Activated CD4-positive, alpha-beta T cell treated with anti-CD3 and anti-CD28 coated beads, Interleukin-2, Interleukin-6, amounts not matched to agents 100 ng/mL and 50 ng/mL, durations not matched to agents 16 hours and 8 hours (primary cell): ENCODE data around the gene PSMD14.
"Not testable (repeated sequence)": the region's sequence is repeated elsewhere in the genome, so short reads cannot be mapped to it uniquely, and the experiment has no call there.

ENCODE experiments used
- DNase-seq: peaks from one replicate; pipeline ENCODE4 v3.0.0-alpha.2; 2020

Gene PSMD14

DNA sequence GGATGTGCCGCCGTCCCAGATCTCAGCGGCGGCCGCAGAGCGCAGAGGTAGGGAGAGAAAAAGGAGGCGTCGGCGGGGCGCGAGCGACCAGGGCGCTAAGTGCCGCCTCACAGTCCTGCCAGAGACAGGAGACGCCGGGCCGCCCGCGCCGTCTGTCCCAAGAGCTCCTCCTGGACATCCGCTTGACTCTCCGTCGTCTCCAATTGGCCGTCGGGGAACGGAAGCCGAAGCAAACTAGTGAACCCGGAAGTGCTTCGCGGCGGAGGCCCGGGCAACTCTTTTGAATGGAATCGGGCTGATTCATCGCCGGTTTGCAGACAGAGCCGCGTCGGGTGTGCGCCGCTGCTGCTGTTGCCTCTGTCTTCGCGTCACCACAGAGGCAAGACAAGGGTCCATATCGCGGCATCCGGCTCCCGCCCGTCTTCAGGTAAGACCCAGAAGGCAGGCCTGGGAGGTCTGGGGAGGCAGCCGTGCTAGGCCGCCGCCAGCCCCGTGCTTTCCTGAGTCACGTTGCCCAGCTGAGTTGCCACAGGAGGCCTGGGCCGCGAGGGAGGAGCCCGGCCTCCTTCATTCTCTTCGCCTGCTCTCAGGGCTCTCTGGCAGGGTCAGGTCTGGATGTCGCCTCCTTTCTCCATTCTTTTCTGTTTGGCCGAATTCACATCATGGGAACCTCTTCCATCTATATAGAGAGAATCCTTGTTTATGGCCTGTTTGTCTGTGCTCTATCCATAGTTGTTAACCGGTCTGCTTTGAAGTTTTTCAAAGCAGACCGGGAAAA lies at the start of gene PSMD14:
TSS of gene PSMD14 (plus strand) at position 248 of the 778 bp plus-strand sequence. CDS start 10,401 bp downstream, outside the sequence.
- DNase-seq, result peak; percentile 96

DNA sequence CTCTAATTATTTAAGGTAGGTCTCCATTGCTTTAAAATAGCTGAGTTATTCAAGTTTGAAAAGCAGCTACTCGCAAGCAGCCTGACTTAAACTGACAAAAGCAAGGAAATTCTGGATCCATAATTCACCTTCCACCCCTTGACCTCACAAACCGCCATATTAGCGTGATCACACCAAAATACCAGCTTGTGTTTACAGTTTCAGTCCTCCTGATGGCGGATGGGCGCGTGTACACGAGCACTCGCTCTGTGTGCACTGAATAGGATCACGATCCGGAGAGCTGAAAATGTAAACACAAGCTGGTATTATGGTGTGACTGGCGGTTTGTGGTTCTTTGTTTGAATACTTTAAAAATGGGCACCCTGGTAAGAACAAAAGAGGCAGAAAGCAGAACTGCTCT lies 42.4 kb upstream of the PSMD14 start:
- DNase-seq, result no peak

DNA sequence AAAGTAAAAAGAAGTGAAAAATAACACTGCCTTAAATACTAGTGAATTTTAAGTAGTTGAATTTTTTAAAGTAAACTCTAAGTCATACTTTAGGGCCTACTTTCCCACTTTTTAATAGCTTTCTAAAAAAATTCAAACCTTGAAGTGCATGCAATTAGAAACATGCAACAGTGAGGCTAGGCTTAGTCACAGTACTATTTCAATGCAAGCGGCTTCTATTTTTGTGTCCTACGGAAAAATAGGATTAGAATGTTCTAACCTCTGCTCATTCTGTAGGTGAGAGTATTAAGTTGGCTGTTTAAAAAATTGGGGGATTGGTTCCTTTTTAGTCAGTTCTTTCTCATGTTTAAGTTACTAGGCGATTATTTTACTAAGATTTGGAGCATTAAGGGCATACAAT lies 39.1 kb upstream of the PSMD14 start:
- no peak for DNase-seq

DNA sequence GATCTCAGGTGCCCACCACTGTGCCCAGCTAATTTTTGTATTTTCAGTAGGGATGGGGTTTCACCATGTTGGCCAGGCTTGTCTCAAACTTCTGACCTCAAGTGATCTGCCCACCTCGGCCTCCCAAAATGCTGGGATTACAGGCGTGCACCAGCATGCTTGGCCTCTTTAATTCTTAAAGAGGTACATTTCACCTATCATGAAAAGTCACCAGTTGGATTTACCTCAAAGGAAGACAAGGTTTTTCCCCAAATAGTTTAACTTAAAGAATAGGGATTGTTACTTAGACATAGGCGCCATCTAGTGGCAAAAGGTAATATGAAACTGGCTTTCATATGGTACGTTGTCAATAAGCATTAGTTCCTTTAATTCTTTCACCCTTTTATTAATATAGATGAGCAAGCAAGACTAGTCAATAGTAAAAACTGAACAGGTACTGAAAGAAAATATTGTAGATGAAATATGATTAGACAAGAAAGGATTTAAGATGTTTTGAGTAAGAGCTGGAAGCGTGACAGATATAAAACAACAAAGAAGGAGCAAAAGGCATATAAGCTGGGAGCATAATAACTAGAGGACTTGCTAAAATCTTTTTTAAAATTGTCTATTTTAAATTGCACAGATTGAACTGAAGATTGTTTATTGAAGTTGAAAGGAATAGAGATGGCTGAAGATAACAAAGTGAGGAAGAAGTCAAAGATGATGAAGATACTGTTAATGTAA lies 35.0 kb upstream of the PSMD14 start:
- peak; percentile 71 for DNase-seq

DNA sequence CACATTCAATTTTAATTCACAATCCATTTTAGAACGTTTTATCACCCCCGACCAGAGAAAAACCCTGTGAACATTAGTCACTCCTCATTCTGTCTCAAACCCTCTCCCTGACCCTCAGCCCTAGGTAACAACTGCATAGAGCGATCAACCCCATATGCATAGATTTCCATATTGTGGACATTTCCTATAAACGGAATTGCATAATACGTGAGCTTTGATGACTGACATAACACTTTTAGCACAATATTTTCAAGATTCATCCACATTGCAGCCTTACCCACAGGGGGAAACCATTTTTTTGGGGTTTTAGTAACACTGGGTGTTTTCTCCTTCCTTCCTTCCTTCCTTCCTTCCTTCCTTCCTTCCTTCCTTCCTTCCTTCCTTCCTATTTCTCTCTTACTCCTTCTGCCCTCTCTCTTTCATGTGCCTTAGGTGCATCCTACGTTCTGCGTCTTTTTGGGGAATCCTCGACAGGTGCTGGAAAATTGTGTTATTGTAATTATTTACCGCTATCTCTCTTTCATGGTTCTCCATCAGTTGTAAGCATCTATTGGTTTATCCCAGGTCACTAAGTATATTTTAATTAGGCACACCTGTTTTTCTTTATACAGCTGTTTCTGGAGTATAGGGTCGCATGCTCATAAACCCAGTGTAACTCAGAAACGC lies 29.5 kb upstream of the PSMD14 start:
- DNase-seq, result peak; percentile 19

DNA sequence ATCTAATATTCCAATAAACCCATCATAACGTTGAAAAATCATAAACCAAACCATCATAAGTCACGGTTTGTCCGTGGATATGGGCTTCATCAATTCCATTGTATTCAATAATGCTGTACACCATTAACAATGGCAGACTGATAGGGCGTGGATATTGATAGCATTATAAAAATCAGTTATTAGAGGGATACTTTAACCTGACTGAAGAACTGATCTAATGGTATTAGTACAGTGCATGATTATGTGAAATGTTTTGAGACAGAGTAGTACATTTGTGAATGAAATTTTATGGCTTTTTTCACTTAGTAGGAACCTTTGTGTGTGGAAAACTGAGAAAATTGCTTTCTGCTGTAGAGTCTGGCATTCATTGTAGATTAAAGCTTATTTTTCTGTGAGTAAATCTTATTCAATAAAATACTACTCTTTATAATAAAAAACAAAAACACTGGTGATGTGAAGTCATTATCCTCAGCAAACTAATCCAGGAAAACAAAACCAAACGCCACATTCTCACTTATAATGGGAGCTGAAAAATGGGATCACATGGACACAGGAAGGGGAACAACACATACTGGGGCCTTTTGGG lies 28.9 kb upstream of the PSMD14 start:
- not testable (repeated sequence) for DNase-seq

DNA sequence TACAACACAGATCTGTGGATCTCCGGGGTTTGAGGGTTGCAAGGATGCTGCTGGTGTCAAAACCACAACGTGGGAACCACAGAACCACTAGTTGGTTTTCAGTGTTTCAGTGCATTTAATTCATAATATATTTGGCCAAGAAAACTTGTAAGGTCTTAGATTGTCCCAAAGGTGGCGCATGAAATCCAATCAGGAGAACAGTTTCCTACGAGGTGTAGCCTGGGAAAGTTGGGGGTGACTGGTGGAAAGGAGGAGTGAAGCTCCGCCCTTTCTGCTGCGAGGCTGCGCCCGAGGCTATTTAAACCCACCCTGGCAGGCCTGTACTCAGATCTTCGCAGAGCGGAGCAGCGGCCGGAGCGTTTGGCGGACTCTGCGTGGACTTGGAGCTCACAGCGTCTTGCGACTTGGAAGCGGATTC lies 27.3 kb upstream of the PSMD14 start:
- peak; percentile 44 for DNase-seq

DNA sequence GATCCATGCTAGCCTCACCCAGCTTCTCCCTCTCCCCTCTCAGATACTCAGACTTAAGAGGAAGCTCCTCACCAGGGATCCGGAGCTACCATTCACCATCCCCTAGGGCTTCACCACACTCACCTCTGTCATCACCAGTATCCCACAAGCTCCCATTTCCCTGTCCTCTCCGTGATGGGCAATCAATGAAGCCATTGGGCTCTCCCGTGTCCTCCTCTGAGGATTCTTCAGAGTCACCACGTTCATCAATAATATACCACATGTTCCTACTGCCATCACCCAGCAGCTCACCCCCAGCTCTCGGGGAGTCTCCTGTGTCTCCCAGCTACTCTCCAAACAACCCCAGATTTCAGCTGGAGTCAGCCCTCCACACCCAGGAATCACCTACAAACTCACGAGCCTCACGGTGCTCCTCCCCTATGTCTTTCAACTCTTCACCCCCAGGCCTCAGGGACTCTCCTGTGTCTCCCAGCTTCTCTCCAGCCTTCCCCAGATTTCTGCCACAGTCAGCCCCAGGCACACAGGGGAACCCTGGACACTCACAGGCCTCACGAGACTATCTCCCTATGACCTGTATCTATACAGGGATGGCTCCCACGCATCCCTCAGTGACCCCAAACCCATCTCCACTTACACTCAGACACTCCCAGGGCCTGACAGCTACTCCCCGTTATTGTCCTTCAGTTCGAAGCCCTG lies 26.5 kb upstream of the PSMD14 start:
- DNase-seq, result not testable (repeated sequence)

DNA sequence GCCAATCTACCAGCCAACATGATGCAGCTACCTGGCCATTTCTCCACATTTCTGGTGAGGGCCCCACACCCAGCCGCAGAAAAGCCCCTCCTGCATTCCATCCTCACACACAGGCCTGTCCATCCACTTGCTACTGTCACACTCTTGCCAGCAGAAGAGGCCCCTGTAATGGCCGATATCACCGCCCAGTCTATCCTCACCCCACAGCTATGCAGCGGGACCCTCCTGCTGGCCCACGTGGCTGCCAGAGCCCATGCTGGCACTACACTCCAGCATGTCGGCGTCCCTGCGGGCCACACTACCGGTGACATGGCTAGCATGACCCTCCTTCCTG lies 25.9 kb upstream of the PSMD14 start:
- DNase-seq, result not testable (repeated sequence)

DNA sequence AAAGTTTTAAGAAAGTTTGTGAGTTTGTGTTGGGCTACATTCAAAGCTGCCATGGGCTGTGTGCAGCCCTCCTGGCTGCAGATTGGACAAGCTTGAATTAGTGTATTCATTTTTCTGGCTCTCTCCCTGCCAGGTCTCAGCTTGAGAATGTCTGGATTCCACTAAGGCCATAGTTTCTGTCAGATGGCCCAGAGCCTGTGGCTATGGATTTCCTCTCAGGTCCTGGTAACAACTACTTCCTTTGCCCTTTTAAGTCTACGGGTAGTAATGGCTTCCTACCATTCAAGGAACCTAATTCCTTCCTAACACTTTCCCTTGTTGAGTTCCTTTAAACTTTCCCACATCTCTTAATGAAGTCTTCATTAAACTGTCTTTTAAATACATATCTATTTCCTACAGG lies 24.3 kb upstream of the PSMD14 start:
- DNase-seq, result no peak

DNA sequence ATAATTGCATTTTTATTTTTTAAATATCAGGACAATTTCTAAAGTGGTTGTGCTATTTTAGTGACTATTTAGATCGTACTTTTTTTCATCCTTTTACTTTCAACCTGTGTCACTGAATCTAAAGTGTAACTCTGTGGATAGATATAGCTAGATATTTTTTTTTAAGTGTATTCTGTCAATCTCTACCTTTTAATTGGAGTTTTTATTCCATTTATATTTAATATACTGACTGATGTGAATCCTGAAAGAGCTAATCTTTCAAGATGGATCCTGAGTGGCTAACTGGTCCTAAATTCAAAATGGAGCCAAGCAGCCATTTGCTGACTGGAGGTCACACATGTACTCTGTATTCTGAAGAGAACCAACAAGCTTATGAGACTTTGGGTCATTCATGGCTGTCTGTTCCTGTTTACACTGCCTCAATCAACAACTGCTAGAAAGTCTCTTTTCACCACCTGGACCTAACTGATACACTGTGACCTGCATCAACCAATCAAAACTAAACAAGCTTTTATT lies 4.6 kb upstream of the PSMD14 start:
- DNase-seq, result no peak

DNA sequence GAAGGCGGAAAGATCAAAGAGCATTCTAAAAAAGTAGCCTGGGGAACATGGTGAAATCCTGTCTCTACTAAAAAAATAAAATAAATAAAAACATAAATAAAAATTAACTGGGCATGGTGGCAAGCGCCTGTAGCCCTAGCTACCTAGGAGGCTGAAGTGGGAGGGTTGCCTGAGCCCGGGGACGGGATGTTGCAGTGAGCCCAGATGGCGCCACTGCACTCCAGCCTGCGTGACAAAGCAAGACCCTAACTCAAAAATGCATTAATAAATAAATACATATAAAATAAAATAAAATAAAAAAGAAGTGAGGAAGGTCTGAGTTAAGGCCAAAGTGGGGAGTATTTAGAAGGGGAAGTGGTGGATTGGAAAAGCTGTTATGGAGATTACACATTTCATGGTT lies 1.3 kb upstream of the PSMD14 start:
- DNase-seq, result no peak

DNA sequence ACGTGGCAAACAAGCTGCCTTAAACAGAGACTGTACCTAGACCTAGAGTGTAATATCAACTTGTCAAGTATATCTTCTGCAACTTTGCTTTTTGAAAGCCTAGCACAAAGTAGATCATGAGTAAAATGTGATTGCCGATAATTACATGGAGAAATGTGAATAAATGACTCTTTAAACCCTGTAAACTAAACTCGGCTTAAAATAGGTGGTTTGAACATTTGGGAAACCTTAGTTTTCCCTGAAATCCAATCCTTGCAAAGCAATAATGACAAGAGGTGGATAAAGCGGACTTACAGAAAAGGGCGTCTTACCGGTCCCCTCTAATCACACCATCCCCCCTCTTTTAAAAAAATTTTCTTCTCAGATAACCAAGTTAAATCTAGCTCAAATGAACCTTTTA lies 549 bp upstream of the PSMD14 start:
- no peak for DNase-seq

DNA sequence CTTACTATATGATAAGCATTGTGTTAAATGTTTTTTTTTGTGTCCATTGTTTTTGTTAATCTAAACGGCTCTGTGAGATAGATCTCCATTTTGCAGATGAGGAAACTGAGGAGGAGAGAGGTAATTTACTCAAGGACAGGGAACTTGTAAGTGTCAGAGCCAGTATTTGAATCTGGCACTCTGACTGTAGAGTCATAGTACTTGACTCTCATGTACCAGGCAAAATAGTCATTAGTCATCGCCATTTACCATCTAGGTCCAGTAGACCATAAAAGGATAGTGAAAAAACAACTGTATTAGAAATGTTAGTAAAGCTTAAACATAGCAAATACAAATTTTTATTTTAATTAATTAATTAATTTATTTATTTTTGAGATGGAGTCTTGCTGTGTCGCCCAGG lies 4.8 kb downstream of the PSMD14 start:
- DNase-seq, result no peak

DNA sequence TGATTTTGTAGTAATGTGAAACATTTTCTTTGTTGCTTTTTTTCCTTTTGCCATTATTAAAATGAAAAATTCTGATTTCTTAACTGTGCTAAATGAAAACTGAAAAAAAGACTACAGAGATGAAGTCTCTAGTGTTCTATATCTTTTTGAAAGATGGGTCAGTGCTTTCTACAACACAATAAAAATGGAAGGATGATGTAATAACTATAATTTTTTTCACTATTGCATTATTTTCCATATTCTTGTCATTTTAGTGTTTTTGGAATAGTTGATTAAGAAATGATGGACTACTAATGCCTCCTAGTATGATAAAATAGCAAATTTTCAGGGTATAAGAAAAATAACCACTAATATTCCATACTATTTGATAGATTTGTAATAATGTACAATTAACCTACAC lies 7.2 kb downstream of the PSMD14 start:
- DNase-seq, result no peak

DNA sequence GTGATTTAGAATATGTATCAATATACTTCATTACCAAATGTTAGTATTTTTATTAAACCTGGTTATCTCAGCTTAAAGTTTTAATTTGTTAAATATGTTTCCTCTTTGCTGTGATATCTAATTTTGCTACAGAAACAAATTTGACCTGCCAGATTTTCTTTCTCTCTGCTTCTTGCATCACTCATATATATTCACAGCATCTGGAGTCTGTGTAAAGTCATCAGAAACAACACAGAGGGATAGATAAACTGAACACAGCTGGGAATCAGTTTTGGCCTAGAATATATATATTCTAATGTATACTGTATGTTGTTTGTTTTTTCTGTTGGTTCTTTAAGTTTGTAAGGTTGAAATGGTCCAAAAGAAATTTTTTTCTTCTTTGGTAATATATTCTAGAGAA lies 8.5 kb downstream of the PSMD14 start:
- no peak for DNase-seq

DNA sequence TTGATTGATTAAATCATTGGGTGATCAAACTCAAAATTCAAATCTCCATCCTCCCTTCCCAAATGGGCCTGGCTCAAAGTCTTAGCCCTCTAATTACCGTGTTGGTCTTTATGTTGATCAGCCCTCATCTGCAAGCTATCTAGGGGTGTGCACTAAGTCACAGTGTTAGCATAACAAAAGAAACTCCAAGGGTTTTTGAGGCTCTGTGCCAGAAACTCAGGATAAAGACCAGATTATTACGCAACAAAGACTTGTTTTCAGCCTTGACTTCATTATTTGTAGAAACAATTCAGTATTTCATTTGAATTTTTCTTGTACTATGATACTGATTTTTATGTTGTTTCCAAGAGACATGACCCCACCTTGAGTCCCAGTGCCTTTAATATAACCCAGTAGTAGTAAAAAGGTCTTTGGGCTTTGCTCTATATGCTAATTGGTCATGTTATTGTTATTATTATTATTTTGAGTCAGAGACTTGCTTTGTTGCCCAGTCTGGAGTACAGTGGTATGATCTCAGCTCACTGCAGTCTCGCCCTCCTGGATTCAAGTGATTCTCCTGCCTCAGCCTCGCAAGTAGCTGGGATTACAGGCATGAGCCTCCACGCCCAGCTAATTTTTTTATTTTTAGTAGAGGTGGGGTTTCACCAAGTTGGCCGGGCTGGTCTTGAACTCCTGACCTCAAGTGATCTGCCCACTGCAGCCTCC lies 13.9 kb downstream of the PSMD14 start:
- DNase-seq, result no peak

DNA sequence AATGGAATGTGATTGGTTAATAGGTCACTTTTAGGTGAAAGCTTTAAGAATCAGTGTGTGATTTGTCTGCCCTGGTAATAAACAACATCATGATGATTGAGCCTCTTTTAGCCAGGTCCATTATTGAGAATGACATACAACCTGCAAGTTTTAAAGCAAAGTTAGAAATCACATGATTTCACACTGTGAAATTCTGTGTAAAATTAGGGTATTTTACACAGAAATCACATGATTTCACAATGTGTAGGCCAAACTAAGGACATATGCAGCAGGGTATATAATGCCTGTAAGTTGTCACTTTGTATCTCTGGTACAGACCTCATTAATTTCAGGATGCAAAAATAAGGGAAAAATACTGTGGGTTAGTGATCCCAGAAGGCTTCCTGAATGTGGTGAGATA lies 16.7 kb downstream of the PSMD14 start:
- DNase-seq, result no peak

DNA sequence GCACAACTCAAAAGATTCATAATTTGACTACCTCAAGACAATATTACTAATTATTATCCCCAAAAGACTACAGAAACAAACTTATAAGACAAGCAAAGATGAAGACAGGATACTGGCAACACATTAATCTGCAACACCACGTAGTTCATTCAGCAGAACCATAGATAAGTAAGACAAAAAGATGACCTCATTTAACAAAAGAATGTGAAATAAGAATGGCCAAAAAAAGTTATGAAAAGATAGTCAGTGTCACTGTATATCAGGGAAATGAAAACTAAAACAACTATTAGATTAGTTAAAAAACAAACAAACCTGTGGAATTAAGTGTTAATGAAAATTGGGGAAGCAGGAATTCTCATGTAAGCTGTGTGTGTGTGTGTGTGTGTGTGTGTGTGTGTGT lies 19.4 kb downstream of the PSMD14 start:
- DNase-seq, result no peak

DNA sequence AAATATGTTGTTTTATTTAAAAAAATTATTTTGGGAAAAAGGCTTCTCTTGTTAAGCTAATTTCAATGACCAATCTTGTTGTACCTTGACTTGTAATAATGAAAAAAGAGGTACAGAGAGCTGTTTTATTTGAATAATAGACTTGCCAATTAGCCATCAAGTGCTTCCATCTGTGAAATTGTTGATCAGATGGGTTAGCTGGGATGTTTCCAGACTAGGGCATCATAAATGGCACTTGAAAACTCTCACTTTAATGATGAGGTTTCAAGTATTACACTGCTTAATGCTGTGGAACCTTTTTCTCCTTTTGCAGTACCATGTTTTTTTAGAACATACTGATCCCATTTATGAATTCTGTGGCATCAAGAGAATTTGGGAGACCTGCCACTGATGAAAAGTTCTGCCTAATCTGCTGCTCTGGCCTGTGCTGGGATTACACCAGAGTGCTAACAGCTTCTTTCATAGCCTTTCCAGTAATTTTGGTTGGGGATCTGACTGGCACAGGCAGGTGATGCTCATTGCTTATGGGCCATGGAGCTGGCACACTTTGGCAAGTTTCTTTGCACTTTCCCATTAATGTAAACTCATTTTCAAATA lies 24.2 kb downstream of the PSMD14 start:
- DNase-seq, result no peak

DNA sequence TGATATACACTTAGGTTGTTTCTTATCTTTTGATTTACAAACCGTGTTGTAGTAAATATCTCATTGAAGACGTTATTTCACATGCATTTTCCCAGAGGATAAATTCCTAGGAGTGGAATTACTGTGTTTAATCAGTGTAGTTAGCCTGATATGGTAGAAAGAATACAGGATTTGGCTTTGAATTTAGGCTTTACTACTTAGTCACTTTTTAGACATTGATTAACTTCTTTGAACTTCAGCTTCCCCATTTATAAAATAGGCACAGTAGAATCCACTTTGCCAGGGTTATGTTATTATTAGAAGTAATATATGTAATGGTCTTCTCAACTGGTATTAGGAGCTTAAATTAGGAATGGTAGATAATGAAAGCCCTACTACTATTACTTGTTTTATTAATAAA lies 27.4 kb downstream of the PSMD14 start:
- no peak for DNase-seq

DNA sequence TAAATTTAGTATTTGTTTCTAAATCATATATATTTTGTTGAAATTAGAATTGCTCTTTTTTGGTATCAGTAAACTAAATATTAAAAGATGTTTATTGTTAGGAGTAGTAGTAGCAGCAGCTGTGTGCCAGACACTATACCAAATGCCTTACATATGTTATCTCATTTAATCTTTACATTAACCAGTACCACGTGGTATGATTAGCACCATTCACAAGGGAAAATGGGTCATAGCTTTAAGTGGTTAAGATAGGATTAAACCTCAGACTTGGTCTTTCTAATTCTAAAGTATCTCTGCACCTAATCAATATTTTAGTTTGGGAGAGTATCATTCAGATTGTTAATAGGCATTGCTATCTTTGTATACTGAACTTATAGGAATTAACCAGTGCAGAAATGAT lies 29.0 kb downstream of the PSMD14 start:
- DNase-seq, result no peak
